IPS-18c (cell line): ENCODE data around the gene DOK7.

ENCODE experiments used
- H3K4me3 ChIP-seq: 2 replicates; pipeline ENCODE4 v1.7.0; 2013; ENCODE audit warnings: low read depth, mild to moderate bottlenecking, low read length, moderate library complexity; ENCODE audit not compliant: insufficient read depth
- H3K9me3 ChIP-seq: one replicate; pipeline ENCODE4 v1.6.1; 2013; ENCODE audit warnings: mild to moderate bottlenecking, low read length, moderate library complexity; ENCODE audit not compliant: control insufficient read depth, insufficient read depth

DOK7 gene

GRCh38 chr4:3487861-3488260 lies 24.8 kb downstream of the DOK7 start:
- H3K9me3 ChIP-seq = peaks cover 2% of the 10 kb centered on the region

GRCh38 chr4:3488820-3489219 lies 25.7 kb downstream of the DOK7 start:
- Histone ChIP-seq H3K4me3 (no peak overlapping the region), H3K9me3 (peaks cover 2% of the 10 kb centered on the region)

More at GRCh38 chr4:3487861-3488260, 24.8 kb downstream of the DOK7 start:
- no peak overlapping the region; the same call in 1 of the 2 replicates for H3K4me3 ChIP-seq

GRCh38 chr4:3489451-3489962 lies 26.4 kb downstream of the DOK7 start:
- peaks cover 2% of the 10 kb centered on the region for H3K9me3 ChIP-seq
- no peak overlapping the region for H3K4me3 ChIP-seq

GRCh38 chr4:3491681-3492405 lies 28.7 kb downstream of the DOK7 start:
- H3K9me3 ChIP-seq = no peaks in the 10 kb centered on the region
- no peak overlapping the region for H3K4me3 ChIP-seq

GRCh38 chr4:3492741-3493719 lies 29.9 kb downstream of the DOK7 start:
- no peak overlapping the region for H3K4me3 ChIP-seq
- H3K9me3 ChIP-seq = no peaks in the 10 kb centered on the region

GRCh38 chr4:3493720-3494461 lies 30.8 kb downstream of the DOK7 start:
- Histone ChIP-seq H3K4me3 (no peak overlapping the region), H3K9me3 (no peaks in the 10 kb centered on the region)

- Histone ChIP-seq H3K9me3 (no peaks in the 10 kb centered on the region), H3K4me3 (no peak overlapping the region)
Observed at GRCh38 chr4:3494462-3494871, 31.4 kb downstream of the DOK7 start.

GRCh38 chr4:3495204-3495975 lies 32.3 kb downstream of the DOK7 start:
- no peak overlapping the region for H3K4me3 ChIP-seq

GRCh38 chr4:3496021-3496420 lies 32.9 kb downstream of the DOK7 start:
- Histone ChIP-seq H3K9me3 (no peaks in the 10 kb centered on the region), H3K4me3 (no peak overlapping the region)

More at GRCh38 chr4:3495204-3495975, 32.3 kb downstream of the DOK7 start:
- H3K9me3 ChIP-seq = no peaks in the 10 kb centered on the region

- Histone ChIP-seq H3K9me3 (no peaks in the 10 kb centered on the region), H3K4me3 (no peak overlapping the region)
Observed at GRCh38 chr4:3497095-3497494, 34.0 kb downstream of the DOK7 start.

- Histone ChIP-seq H3K4me3 (no peak overlapping the region), H3K9me3 (no peaks in the 10 kb centered on the region)
Observed at GRCh38 chr4:3497523-3498389, 34.6 kb downstream of the DOK7 start.

- H3K4me3 ChIP-seq = no peak overlapping the region
- no peaks in the 10 kb centered on the region for H3K9me3 ChIP-seq
Observed at GRCh38 chr4:3498407-3498806, 35.3 kb downstream of the DOK7 start.

GRCh38 chr4:3498901-3499510 lies 35.9 kb downstream of the DOK7 start:
- no peaks in the 10 kb centered on the region for H3K9me3 ChIP-seq
- H3K4me3 ChIP-seq = no peak overlapping the region

- Histone ChIP-seq H3K9me3 (no peaks in the 10 kb centered on the region), H3K4me3 (no peak overlapping the region)
Observed at GRCh38 chr4:3499710-3500109, 36.6 kb downstream of the DOK7 start.

- Histone ChIP-seq H3K9me3 (no peaks in the 10 kb centered on the region), H3K4me3 (no peak overlapping the region)
Observed at GRCh38 chr4:3500111-3500510, 37.0 kb downstream of the DOK7 start.
